SHP77 treated with DMSO at 0.1 percent for 48 hours (cell line): Measurements from ENCODE around the gene FANCI.

Experiments
- DNase-seq: peaks from one replicate; lab custom pipeline; 2025; lab: John Stamatoyannopoulos, UW

The FANCI gene

DNA sequence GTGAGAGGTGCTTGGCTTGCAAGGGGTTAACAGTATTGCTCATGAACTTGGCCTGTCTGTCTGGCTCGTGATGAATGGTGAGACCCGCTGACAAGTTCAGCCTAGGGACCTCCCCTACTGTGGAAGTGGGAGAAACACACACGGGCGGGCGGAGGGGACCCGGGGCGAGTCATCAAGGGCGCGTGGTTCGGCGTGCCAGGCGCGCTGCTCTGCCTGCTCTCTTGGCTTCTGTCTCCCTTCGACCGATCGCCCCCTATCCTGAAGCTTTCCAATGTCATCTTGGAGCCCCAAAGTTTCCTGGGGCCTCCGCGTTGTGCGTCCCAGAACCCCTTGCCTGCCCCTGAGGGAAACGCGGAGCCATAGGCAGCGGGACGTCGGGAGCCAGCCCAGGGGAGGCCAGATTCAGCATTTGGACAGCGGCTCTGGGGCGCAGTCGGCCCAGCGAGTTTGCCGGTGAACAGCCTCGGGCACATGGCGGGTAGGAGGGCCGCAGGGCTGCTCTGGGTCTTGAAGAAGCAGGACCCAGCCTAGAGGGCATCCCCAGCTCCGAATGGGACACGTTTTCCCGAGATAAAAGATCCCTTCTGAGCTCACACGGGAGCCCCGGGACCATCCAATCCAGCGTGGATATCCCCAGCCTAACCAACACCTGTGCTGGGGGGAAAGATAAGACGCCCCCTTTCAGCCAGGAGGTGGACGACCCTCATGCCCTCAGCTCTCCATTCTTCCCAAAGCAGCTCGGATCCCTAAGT is 117.8 kb downstream of the FANCI start:
- DNase-seq, result no peak

DNA sequence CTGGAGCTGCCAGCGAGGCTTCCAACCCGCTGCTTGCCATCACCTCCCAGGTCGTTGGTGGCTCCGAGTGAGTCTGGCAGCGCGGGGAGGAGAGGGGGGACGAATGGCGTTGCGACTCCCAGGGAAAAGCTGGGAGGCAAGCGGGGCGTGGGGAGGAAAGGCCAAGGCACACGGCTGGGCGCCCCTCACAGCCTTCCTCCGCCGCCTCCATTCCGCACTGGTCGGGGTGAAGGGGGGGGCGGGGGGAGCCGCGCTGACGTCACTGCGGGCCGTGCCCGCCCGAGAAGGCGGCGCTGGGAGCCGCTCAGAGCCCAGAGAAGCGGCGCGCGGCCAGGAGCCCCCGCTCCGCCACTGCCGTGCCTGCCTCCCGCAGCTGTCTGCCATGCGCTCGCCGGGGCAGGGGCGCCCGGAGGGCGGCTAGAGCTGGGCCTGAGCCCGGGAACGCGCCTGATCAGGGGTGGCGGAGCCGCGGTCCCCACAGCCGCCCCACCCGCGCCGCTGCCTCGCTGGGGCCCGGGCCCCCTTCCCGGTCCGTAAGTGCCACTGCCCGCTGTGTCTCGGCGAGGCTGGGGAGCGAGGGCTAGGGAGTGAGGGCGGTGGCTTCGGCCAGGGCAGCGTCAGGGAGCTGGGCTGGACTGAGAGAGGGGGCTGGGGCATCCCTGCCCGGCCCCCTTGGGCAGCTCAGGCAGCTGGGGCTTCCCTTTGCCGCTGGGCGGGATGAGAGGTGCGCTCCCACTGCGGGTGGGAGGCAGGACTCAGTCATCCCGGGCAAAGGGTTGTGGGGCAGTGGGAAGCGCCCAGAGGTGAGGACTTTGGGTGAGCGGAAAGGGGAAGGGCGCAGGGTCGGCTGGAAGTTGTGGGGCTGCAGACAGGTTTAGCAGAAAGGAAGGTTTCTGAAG is 118.7 kb downstream of the FANCI start:
- DNase-seq, result no peak

GRCh38 chr15:89363133-89363532 is 119.4 kb downstream of the FANCI start:
- no peak for DNase-seq

DNA sequence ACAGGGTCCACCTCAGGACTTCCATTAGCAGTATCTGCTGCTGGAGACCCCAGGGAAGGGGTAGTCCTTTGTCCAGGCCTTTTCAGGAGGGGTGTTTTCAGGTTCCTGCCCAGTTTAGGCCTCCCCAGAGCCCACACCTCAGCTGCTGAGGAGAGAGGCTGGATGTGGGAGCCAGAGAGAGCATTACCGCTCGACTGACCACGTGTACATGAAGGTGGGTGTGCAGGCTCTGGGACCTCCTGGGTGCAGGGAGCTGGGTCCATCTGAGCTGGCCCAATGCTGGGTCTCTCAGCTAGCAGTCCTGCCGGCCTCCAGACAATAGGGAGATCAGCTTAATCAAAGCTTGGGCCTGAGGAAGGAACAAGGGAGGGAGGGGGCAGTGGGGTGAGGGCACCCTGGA is 120.0 kb downstream of the FANCI start:
- DNase-seq, result no peak

DNA sequence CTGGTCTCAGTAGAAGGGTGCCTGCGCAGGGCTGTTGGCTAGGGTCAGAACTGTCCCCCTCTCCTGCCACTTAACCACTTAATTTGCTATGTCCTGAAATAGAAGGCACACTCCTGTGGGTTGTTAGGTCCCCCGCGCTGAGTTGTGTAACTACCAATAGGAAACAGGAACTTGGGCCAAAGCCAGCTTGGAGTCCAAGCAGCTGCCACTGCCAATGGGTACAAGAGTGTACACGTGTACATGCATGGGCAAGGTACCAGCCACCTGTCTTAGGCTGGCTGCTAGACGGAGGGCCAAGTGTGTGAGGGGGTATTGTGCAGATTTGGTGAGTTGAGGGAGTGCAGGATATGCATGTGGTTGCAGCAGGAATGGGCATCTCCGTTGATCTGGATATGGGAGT is 120.6 kb downstream of the FANCI start:
- peak; percentile 60 for DNase-seq

DNA sequence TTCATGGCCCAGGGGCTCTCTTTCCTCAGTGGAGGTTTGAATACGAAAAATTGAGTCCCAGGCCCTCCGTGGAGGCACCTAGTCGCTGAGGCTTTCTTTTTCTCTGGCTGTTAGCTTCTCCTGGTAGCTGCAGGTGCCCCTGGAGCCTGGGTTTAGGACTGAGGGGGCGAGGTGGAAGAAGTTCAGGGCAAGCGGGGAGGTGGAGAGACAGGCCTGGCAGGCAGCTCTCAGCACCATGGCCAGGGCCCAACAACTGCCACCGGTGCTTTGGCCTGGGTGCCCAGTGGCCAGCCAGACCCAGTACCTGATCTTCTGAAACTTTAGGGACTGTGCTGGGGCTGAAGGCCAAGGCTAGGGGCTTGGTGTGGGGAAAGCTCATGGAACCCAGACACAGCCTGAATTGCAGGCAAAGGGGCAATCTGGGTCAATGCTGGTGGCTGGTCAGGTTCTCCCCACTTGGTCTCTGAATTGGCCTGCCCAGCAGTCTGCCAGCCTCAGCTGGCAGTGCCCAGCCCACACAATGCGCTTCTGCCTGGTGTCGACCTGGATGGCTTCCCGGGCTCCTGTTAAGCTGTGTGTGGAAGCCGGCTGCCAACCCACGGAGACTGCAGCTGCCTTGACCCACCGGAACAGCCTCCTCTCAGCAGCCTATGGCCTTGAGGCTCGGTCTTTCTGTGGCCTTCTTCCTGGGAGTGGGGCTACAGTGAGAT is 121.1 kb downstream of the FANCI start:
- DNase-seq, result no peak

- no peak for DNase-seq
Observed at GRCh38 chr15:89365462-89366065, 121.8 kb downstream of the FANCI start.
